Activated naive CD8-positive, alpha-beta T cell treated with anti-CD3 and anti-CD28 coated beads for 36 hours (primary cell): ENCODE results near the gene GPR63. TPM values are rescaled to one million over a fixed set of nuclear protein-coding genes. Genes with fewer than 3 reads are reported as not detected.
A peak's percentile ranks its signal among the peaks of the same experiment; 100 is the strongest.

Experiments
- DNase-seq: peaks from one replicate; pipeline ENCODE4 v3.0.0; 2021
- H3K27ac Mint-ChIP-seq: one replicate; pipeline ENCODE4 v1.8.0; 2022; ENCODE audit warnings: mild to moderate bottlenecking, moderate library complexity, mixed read lengths
- H3K27me3 Mint-ChIP-seq: one replicate; pipeline ENCODE4 v1.8.0; 2022; ENCODE audit warnings: mild to moderate bottlenecking, mixed read lengths
- H3K36me3 Mint-ChIP-seq: one replicate; pipeline ENCODE4 v1.8.0; 2021; ENCODE audit warnings: mild to moderate bottlenecking, mixed read lengths
- H3K4me1 Mint-ChIP-seq: one replicate; pipeline ENCODE4 v1.8.0; 2021; ENCODE audit warnings: mixed read lengths
- H3K4me3 Mint-ChIP-seq: one replicate; pipeline ENCODE4 v1.8.0; 2022; ENCODE audit warnings: mild to moderate bottlenecking, moderate library complexity, mixed read lengths
- H3K9me3 Mint-ChIP-seq: one replicate; pipeline ENCODE4 v1.8.0; 2022; ENCODE audit warnings: mixed read lengths
- total RNA-seq, 2 experiments: library from RNA; stranded (reverse); gene quantifications; one replicate each; pipeline ENCODE4 v1.2.3, GENCODE V29; 2021

Gene GPR63
- total RNA-seq, 2 experiments from 2014 or later: 0.85 to 1.0 TPM

DNA sequence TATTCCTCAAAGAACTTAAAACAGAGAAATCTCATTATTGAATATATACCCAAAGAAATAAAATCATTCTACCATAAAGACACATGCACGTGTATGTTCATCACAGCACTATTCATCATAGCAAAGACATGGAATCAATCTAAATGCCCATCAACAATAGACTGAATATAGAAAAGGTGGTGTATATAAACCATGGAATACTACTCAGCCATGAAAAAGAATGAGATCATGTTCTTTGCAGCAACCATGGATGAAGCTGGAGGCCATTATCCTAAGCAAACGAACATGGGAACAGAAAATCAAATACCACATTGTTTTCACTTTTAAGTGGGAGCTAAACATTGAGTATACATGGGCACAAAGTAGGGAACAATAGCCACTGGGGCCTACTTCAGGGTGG, 12.3 kb upstream of the GPR63 start:
- no peak overlapping the region for H3K27ac Mint-ChIP-seq
- no peaks in the 10 kb centered on the region for H3K36me3 Mint-ChIP-seq
- no peak for DNase-seq
- peaks cover 11% of the 10 kb centered on the region for H3K9me3 Mint-ChIP-seq
- no peak overlapping the region for H3K4me3 Mint-ChIP-seq
- H3K4me1 Mint-ChIP-seq: no peaks in the 10 kb centered on the region
- peaks cover 12% of the 10 kb centered on the region for H3K27me3 Mint-ChIP-seq

DNA sequence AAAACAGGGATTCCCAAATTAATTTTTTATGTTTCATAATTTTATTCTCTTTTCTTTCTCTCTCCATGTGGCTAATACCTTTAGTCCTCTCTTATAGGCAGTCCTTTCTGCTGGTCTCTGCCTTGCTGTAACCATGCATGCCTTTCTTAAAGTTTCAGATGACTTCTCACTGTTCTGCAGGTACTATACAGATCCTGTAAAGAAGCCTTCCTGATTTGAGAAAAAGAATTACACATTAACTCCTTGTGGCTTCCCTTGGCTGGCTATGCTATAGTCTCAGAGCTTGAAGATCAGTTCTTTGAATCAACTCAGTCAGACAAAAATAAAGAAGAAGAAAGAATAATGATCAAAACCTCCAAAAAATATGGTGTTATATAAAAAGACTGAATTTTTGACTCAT, 7.3 kb upstream of the GPR63 start:
- DNase-seq: no peak
- no peaks in the 10 kb centered on the region for H3K36me3 Mint-ChIP-seq
- H3K4me1 Mint-ChIP-seq: no peaks in the 10 kb centered on the region
- peaks cover 15% of the 10 kb centered on the region for H3K27me3 Mint-ChIP-seq
- H3K4me3 Mint-ChIP-seq: no peak overlapping the region
- H3K27ac Mint-ChIP-seq: no peak overlapping the region
- H3K9me3 Mint-ChIP-seq: peaks cover 11% of the 10 kb centered on the region

DNA sequence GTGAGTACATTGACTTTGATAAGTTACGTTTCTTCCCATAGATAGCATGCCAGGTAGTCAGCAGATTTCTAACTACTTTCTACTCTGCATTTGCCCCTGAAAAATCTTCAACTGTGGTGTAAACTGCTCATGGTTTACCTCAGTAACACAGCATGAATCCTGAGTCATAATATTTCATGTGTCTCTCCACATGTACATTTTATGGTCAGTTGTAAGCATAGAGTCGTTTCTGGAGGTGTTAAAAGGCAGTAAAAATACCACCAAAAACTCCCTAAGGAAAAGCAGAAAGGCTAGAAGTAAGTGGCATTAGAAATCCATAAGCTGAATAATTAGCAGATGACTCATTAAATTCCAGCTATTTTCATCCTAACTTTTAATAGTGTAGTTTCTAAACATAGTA, 4.1 kb upstream of the GPR63 start:
- H3K4me1 Mint-ChIP-seq: peaks cover 6% of the 10 kb centered on the region
- H3K9me3 Mint-ChIP-seq: peaks cover 8% of the 10 kb centered on the region
- no peak for DNase-seq
- H3K27ac Mint-ChIP-seq: no peak overlapping the region
- no peaks in the 10 kb centered on the region for H3K36me3 Mint-ChIP-seq
- no peak overlapping the region for H3K4me3 Mint-ChIP-seq
- H3K27me3 Mint-ChIP-seq: peaks cover 31% of the 10 kb centered on the region

DNA sequence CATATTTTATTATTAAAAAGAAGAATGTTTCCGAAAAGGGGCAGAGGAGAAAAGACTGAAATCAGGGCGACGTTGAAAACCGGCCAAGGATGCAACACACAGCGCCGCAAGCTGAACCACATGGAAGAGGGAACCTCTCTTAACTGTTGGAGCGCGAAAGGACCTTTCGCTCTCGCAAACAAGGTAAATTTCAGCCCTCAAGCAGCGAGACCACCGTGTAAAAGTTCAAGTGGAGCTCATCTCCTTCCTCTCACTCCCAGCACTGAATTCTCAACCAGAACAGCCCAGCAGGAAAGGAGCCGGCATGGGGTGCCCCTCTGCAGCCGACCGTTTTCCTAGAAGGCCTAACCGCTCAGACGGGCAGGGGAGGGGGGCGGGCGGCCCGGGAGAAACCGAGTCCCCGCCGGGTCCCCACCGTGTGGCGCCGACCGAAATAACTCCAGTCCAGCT, 621 bp downstream of the GPR63 start:
- Mint-ChIP-seq H3K27me3 (peaks cover 70% of the 10 kb centered on the region), H3K27ac (no peak overlapping the region), H3K9me3 (no peaks in the 10 kb centered on the region), H3K4me1 (peaks cover 12% of the 10 kb centered on the region), H3K36me3 (no peaks in the 10 kb centered on the region), H3K4me3 (peak overlapping the region; percentile 85)
- DNase-seq: no peak

DNA sequence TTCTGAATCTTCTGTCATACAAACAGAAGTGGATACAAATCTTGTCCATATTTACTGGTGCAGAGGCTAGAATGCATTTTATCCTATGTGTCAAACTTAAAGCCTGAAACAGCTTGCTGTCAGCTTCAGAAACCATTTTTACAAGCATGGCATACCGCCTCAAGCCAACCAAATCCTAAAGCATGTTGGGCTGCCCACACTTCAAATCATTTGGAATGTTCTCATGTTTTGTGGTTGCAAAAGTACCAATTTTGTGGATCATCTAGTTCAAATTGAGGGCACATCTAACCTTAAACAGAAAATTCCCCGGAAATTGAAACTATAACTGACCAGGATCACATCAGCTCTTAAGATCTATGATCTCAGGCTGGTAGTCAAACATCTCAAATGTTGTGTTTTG, 3.2 kb downstream of the GPR63 start:
- Mint-ChIP-seq H3K36me3 (no peaks in the 10 kb centered on the region), H3K4me1 (peaks cover 14% of the 10 kb centered on the region), H3K27ac (no peak overlapping the region), H3K9me3 (no peaks in the 10 kb centered on the region), H3K27me3 (peaks cover 70% of the 10 kb centered on the region), H3K4me3 (no peak overlapping the region)
- DNase-seq: no peak

DNA sequence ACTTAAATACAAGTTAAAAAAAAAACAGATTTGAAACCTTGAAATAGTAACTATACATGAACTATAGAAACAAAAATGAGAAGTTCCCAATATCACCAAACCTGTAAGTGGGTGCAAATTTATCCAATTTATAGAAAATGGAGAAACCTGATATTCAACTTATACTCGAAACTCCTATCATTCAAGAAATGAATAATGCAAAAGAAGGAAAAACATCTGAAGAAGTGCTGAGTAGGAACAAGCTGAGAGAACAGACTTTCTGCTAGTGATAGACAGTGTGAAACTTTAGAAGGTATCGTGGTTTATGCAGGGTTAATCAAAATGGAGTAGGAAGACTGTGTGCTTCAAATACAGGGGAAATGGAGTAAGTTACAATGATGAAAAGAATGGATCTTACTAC, 4.5 kb downstream of the GPR63 start:
- Mint-ChIP-seq H3K4me3 (no peak overlapping the region), H3K36me3 (no peaks in the 10 kb centered on the region), H3K27me3 (peaks cover 63% of the 10 kb centered on the region), H3K27ac (no peak overlapping the region), H3K9me3 (no peaks in the 10 kb centered on the region), H3K4me1 (peaks cover 11% of the 10 kb centered on the region)
- DNase-seq: no peak

DNA sequence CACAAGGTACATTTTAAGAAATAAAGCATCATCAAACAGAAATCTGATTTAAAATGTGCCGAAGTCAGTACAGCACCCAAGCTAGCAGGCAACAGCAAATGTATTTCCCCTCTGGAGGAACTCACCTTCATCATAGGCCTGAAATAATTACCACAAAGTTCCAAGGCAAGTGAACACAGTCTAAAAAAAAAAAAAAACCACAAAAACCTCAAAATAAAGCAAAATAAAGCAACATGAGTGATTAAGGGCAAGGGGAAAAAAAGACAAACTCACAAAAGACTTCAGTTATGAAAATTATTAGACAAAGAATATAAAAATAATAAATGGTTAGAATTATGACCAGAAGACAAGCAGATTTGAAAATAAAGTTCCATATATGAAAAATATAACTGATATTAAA, 10.4 kb downstream of the GPR63 start:
- H3K4me3 Mint-ChIP-seq: no peak overlapping the region
- H3K4me1 Mint-ChIP-seq: peaks cover 4% of the 10 kb centered on the region
- H3K27me3 Mint-ChIP-seq: peaks cover 19% of the 10 kb centered on the region
- DNase-seq: no peak
- H3K9me3 Mint-ChIP-seq: no peaks in the 10 kb centered on the region
- H3K27ac Mint-ChIP-seq: no peak overlapping the region
- no peaks in the 10 kb centered on the region for H3K36me3 Mint-ChIP-seq

DNA sequence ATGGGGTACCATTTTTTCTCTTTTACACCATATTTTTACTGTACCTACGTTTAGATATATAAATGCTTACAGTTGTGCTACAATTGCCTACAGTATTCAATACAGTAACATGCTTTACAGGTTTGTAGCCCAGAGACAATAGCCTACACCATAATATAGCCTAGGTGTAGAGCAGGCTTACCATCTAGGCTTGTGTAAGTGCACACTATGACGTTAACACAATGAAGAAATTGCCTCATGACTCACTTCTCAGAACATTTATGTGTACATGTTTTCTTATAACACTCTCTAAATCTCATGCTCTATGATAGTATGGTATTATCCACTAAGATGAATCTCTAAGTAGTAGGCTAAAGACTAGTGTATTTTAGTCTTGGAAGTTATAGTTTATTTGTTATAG, 13.5 kb downstream of the GPR63 start:
- no peak overlapping the region for H3K27ac Mint-ChIP-seq
- H3K36me3 Mint-ChIP-seq: peaks cover 2% of the 10 kb centered on the region
- DNase-seq: no peak
- peaks cover 22% of the 10 kb centered on the region for H3K27me3 Mint-ChIP-seq
- H3K4me3 Mint-ChIP-seq: no peak overlapping the region
- H3K4me1 Mint-ChIP-seq: peaks cover 3% of the 10 kb centered on the region
- H3K9me3 Mint-ChIP-seq: no peaks in the 10 kb centered on the region

DNA sequence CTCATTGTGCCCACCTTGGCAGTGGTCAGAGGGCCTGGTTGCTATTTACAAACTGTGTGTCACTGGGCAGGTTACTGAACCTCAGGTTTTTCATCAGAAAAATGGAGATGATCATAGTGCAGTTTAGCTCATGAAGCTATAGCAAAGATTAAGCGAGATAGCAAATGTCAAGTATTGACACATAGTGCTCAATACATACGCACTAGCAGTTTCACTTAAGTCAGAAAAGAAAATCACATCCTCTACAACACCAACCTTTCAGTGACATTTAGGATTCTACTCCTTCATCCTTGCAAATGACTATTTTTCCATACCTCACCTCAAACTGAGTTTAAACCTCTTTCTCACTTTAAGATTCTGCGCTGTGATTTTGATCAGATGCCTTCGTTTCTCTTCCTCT, 16.2 kb downstream of the GPR63 start:
- no peak overlapping the region for H3K4me3 Mint-ChIP-seq
- no peak for DNase-seq
- no peak overlapping the region for H3K27ac Mint-ChIP-seq
- no peaks in the 10 kb centered on the region for H3K4me1 Mint-ChIP-seq
- peaks cover 4% of the 10 kb centered on the region for H3K36me3 Mint-ChIP-seq
- peaks cover 12% of the 10 kb centered on the region for H3K27me3 Mint-ChIP-seq
- no peaks in the 10 kb centered on the region for H3K9me3 Mint-ChIP-seq

DNA sequence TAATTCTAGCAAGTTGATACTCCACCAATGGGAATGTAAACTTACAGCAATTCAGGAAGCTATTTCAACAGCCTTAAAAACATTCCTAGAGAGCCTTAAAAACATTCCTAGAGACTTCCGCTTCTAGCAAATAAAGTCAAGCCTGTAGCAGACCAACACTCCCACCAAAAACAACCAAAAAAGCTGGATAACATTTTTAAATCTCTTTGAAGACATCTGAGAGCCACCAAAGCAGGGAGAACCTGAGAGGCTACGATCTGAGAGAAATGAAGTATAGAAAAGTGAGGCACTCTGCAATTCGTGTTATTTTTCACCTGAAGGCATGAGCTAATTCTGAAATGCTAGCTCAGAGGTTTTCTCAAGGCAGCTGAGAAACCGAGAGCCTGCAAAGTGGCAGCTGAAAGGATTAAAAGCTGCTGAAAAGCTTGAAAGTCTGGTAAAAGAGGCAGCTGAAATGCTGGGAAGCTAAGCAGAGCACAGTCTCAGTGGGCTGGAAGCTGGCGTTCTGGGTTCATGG, 20.9 kb downstream of the GPR63 start:
- Mint-ChIP-seq H3K27me3 (peaks cover 10% of the 10 kb centered on the region), H3K4me1 (peaks cover 5% of the 10 kb centered on the region), H3K4me3 (no peak overlapping the region), H3K9me3 (no peaks in the 10 kb centered on the region), H3K36me3 (peaks cover 4% of the 10 kb centered on the region), H3K27ac (no peak overlapping the region)
- DNase-seq: no peak

DNA sequence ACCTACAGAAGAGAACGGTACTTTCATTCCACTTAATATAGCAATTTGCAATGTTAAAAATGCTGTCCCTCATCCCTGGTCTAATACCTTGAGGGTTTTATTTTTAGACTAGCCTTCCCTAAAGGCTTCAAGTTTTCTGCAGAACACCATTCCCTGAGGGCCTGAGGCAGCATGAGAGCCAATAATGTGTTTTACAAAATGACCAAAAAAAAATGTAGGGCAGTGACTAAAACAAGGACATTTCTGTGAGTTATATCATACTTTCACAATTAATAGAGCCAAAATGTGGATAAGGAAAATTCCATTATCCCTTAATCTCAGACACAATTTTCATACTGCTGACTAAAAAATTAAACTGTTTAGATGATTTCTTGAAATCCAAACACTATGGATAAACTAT, 22.7 kb downstream of the GPR63 start:
- Mint-ChIP-seq H3K36me3 (peaks cover 4% of the 10 kb centered on the region), H3K4me3 (no peak overlapping the region), H3K4me1 (peaks cover 5% of the 10 kb centered on the region), H3K27me3 (peaks cover 10% of the 10 kb centered on the region), H3K27ac (no peak overlapping the region), H3K9me3 (no peaks in the 10 kb centered on the region)
- no peak for DNase-seq

DNA sequence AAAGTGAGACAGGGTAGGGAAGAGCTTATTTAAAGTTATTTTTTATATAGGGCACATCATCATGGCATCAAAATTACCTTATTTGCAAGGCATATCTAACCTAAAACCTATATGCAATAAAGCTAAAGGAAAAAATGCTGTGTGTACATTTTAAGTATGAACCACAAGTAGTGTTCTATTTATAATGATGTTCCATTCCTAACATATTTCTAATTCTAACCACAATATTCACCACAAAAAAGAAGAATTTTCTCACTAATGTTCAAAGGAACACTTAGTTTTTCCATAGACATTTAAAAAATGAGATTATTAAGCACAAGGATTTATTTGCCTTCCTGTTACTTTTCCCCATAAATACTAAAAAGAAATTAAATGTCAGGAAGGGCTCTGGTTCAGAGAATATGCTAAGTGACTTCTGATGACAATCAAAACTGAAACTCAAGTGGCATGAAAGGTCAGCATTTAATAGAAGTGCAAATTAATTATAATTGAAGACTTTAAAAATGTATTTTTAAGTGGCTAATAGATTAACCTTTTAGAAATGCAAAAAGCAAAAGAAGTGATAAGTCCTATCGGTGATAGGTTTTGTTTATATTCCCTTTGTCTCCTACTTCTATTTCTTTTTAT, 25.1 kb downstream of the GPR63 start:
- Mint-ChIP-seq H3K27ac (no peak overlapping the region), H3K4me1 (peaks cover 5% of the 10 kb centered on the region), H3K36me3 (no peaks in the 10 kb centered on the region), H3K27me3 (peaks cover 7% of the 10 kb centered on the region), H3K4me3 (no peak overlapping the region), H3K9me3 (no peaks in the 10 kb centered on the region)
- DNase-seq: no peak

DNA sequence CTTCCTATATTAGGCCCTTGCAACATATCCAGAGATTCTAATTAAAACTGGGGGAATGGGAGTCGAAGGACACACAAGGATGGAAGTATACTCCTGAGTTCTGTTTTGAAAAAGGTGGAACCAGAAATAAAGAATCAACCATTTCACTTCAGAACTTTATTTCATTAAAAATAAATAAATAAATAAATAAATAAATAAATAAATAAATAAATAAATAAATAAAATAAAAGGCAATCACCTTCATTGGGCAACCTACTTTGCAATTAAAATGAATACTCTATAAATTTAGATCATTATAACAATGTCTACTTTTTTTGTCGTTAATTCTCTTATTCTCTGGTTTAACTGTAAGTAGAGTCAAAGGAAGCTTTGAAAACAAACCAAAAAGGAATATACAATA, 25.6 kb downstream of the GPR63 start:
- peaks cover 9% of the 10 kb centered on the region for H3K27me3 Mint-ChIP-seq
- H3K9me3 Mint-ChIP-seq: no peaks in the 10 kb centered on the region

DNA sequence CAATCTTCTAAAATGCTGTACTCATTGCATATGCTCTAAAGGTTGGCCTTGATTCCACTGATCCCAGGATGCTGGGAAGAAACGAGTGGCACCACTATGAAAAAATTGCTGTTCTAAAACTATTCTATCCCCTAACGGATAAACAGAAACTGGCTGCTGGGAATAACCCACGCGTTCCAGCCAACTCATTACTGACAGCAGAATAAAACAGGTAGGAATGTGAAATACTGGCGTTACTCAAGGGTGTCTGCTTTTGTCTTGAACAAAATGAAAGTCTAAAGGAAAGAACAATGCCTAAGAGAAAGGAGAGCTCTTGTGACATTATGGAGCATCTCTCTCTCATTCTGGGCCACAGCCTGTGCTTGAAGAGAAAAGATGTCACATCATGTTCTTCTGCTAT, 26.1 kb downstream of the GPR63 start:
- H3K4me1 Mint-ChIP-seq: peaks cover 5% of the 10 kb centered on the region
- H3K27ac Mint-ChIP-seq: no peak overlapping the region
- H3K4me3 Mint-ChIP-seq: no peak overlapping the region
- H3K27me3 Mint-ChIP-seq: peaks cover 8% of the 10 kb centered on the region
- H3K9me3 Mint-ChIP-seq: no peaks in the 10 kb centered on the region
- no peaks in the 10 kb centered on the region for H3K36me3 Mint-ChIP-seq
- no peak for DNase-seq

More for the DNA sequence above, 25.6 kb downstream of the GPR63 start:
- no peak for DNase-seq
- Mint-ChIP-seq H3K4me3 (no peak overlapping the region), H3K27ac (no peak overlapping the region), H3K36me3 (no peaks in the 10 kb centered on the region), H3K4me1 (peaks cover 5% of the 10 kb centered on the region)

DNA sequence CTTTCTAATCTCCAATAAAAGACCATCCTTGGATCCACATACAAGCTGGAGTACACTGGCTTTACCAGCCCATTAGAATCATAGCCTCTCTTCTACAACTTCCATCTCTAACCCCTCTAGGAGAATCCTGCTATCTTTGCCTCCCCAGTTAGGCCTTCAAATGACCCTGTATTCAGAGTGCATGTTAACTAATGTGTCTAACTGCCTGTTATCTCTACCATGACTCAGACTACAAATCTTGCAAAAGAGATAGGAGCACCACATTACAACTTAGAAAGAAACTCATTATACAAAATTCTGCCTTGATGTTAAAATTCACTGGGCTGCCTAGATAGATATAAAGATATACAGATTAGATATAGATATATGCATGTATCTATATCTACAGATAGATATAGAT, 28.2 kb downstream of the GPR63 start:
- H3K4me3 Mint-ChIP-seq: no peak overlapping the region
- H3K9me3 Mint-ChIP-seq: no peaks in the 10 kb centered on the region
- no peak for DNase-seq
- peaks cover 4% of the 10 kb centered on the region for H3K27me3 Mint-ChIP-seq
- no peaks in the 10 kb centered on the region for H3K36me3 Mint-ChIP-seq
- peaks cover 5% of the 10 kb centered on the region for H3K4me1 Mint-ChIP-seq
- H3K27ac Mint-ChIP-seq: no peak overlapping the region

DNA sequence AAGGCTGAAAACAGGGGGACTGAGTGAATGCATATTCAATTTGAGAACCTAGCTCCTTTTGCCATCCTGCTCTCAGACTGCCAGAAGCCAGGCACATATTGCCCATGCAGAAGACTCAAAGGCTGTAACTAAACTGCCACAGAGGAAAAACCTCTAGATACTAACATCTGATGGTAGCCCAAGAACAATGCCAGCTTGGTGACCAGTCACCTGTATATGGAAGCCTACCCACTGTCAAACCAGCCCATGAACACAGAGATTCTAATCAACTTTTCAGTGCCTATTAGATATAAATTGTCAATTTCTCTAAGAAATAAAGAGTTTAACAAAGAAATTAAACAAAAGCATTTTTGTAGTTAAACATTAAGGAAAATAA, 34.2 kb downstream of the GPR63 start:
- no peak for DNase-seq
- Mint-ChIP-seq H3K4me1 (no peaks in the 10 kb centered on the region), H3K36me3 (no peaks in the 10 kb centered on the region), H3K27me3 (peaks cover 7% of the 10 kb centered on the region), H3K4me3 (no peak overlapping the region), H3K27ac (no peak overlapping the region), H3K9me3 (no peaks in the 10 kb centered on the region)
